NB4 (cell line): ENCODE data around the gene ZBTB8OS.
"Not testable (repeated sequence)": the region's sequence is repeated elsewhere in the genome, so short reads cannot be mapped to it uniquely, and the experiment has no call there.

Source experiments
- DNase-seq: peaks from one replicate; pipeline ENCODE4 v3.0.0; 2010; ENCODE audit warnings: low read depth
- H3K4me3 ChIP-seq: one replicate; pipeline ENCODE4 v1.5.1; 2011; ENCODE audit warnings: mild to moderate bottlenecking, low read depth, low read length, moderate library complexity
- MYC ChIP-seq: IDR thresholded peaks from 2 replicates; pipeline ENCODE4 v1.6.1; 2011; ENCODE audit warnings: low read depth, low read length
- POLR2A ChIP-seq: IDR thresholded peaks from 2 replicates; pipeline ENCODE4 v1.6.1; 2011; ENCODE audit warnings: mild to moderate bottlenecking; ENCODE audit not compliant: insufficient read length; ENCODE audit errors: extremely low read depth
- TF ChIP-seq, protein P1 (sequence below): IDR thresholded peaks from 2 replicates; pipeline ENCODE4 v1.6.1; 2011; ENCODE audit warnings: low read depth, low read length
- TF ChIP-seq, protein P2 (sequence below): IDR thresholded peaks from one replicate; pipeline ENCODE4 v1.5.1; 2012; ENCODE audit warnings: low read depth, low read length

The ZBTB8OS gene

DNA sequence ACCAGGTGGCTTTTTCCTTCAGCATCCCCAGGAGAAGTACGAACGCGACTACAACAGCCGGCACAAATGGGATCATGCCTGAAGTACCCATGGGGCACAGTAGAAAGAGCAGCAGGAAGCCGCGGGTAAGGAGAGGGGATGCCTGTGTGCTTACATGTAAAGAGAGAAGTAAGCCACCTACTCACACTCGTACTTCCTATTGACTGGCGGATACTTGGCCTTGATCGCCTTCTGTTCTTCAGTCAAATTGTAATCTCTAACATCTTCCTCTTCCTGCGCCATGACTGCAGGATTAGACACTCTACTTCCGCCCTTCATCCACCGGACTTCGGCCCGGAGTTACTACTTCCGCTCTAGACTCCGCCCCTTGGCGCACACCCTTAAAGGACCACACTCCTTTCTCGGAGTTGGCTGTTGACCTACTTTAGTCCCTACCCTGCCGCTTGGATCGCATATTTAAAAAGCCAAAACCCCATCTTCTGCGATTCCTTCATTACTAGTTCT is at the start of gene ZBTB8OS:
Gene ZBTB8OS (minus strand): TSS at position 303 of the 504 bp plus-strand sequence. CDS start 21 bp downstream, at position 282.
- peak; percentile 96 for DNase-seq
- TF ChIP-seq, protein P1, sequence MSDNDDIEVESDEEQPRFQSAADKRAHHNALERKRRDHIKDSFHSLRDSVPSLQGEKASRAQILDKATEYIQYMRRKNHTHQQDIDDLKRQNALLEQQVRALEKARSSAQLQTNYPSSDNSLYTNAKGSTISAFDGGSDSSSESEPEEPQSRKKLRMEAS = peak; percentile 49; the same call in 1 of the 2 replicates
- TF ChIP-seq POLR2A (peak; percentile 73), MYC (peak; percentile 57)
- TF ChIP-seq, protein P2, sequence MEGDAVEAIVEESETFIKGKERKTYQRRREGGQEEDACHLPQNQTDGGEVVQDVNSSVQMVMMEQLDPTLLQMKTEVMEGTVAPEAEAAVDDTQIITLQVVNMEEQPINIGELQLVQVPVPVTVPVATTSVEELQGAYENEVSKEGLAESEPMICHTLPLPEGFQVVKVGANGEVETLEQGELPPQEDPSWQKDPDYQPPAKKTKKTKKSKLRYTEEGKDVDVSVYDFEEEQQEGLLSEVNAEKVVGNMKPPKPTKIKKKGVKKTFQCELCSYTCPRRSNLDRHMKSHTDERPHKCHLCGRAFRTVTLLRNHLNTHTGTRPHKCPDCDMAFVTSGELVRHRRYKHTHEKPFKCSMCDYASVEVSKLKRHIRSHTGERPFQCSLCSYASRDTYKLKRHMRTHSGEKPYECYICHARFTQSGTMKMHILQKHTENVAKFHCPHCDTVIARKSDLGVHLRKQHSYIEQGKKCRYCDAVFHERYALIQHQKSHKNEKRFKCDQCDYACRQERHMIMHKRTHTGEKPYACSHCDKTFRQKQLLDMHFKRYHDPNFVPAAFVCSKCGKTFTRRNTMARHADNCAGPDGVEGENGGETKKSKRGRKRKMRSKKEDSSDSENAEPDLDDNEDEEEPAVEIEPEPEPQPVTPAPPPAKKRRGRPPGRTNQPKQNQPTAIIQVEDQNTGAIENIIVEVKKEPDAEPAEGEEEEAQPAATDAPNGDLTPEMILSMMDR = no peak
- peak within 1 kb of the TSS; percentile 100 for H3K4me3 ChIP-seq

DNA sequence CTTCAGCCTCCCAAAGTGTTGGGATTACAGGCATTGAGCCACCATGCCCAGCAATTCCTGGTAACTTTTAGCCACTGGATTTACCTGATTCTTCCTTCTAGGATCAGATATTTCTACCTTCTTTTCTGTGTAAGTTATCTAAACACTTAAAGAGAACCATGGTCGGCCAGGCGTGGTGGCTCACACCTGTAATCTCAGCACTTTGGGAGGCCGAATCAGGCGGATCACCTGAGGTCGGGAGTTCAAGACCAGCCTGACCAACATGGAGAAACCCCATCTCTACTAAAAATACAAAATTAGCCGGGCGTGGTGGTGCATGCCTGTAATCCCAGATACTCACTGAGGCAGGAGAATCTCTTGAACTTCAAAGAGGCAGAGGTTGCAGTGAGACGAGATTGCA is 46.6 kb upstream of the ZBTB8OS start:
- H3K4me3 ChIP-seq, DNase-seq: not testable (repeated sequence)

DNA sequence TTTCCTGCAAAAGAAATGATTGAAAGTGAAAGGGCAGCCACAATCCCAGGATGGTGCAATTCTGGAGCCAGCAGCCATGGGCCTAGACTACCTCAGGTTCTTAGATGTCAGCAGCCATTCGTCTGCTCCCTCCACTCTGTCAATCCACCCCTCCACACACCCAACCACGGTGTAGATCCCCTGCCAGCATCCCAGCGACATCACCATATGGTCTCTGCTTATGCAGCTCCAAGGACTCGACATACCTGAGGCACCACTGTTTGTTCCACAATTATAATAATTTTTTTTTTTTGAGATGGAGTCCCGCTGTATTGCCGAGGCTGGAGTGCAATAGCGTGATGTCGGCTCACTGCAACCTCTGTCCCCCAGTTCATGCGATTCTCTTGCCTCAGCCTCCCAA is 45.7 kb upstream of the ZBTB8OS start:
- H3K4me3 ChIP-seq = no peak overlapping the region
- DNase-seq = no peak
- TF ChIP-seq, protein P2 = no peak
- TF ChIP-seq MYC = no peak
- TF ChIP-seq, protein P1 = no peak
- no peak for TF ChIP-seq POLR2A

DNA sequence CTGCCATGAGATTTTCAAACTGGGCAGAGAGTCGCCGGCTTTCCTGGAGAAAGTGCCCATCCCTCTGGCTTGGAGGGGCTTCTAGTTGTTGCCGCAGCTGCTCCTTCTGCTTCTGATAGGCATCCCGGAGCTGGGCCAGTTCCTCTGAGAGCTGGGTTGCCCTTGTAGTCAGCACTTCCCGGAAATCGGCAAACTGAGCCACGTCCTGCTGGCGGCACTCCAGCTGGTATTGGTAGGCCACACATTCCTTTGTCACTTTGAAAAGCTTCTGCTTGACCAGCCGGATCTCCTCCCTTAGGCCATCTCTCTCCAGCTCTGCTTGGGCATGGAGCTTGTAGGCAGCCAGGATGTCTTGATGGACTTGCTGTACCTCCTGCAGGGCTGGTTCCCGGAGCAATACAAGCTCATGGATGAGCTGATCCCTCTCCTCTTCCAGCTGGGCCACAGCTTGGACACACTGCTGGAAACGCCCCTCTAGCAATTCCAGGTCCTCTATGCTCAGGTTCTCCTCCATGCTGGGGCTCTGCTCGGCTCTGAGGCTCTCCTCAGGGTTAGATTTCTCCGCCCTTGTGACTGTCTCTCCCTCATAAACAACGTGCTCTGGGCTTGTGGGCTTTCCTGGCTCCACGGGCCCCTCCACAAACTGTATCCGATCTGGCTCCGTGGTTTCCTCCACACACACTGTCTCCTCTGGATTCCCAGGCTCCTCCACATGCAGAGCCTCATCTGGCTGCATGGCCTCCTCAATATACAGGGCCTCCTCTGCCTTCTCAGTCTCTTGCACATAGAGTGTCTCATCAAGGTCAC is 45.0 kb upstream of the ZBTB8OS start:
- TF ChIP-seq, protein P2 = no peak
- no peak for TF ChIP-seq MYC
- no peak for TF ChIP-seq POLR2A
- TF ChIP-seq, protein P1 = no peak
- no peak for DNase-seq
- no peak overlapping the region for H3K4me3 ChIP-seq

DNA sequence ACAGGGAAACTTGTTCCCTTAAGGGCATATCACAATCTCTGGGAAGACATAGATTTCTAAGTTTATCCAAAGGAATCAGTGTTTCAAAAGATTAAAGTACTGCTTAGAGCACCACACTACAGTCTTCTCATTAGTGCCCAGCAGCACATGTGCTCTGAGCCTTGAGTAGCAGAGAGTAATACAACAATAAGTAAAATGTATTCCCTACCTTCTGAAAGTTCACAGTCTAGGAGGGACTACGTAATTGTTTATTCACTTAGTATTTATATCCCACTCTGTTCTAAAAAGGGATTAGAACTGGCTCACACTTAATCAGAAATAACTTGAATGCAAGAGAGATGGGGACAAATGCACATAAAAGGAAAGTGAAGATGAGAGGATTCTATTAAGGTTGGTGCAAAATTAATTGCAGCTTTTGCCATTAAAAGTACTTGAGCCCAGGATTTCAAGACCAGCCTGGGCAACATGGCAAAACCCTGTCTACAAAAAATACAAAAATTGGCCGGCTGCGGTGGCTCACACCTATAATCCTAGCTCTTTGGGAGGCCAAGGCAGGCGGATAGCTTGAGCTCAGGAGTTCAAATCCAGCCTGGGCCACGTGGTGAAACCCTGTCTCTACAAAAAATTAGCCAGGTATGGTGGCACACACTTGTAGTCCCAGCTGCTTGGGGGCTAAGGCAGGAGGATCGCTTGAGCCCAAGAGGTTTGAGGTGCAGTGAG is 43.3 kb upstream of the ZBTB8OS start:
- no peak for TF ChIP-seq POLR2A
- TF ChIP-seq, protein P1 = no peak
- no peak for TF ChIP-seq MYC
- TF ChIP-seq, protein P2 = no peak
- no peak for DNase-seq
- no peak overlapping the region for H3K4me3 ChIP-seq

DNA sequence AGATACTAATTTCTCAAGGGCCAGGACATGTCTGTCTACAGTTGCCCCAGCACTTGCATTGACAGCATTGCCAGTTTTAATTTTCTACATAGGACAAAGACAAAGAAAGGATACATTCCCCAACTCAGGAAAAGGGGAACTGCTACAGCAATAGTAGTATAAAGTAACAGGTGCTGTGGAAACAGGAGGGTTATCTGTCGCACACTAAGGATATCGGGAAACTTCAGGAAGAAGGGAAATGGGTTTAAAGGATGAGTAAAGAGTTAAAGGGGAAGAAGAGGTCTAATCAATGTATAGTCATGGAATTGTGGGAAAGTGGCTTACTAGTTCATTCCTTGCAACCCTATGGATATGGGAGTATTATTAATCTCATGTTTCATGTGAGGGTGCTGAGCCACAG is 36.0 kb upstream of the ZBTB8OS start:
- TF ChIP-seq POLR2A (no peak), MYC (no peak)
- TF ChIP-seq, protein P1 = no peak
- TF ChIP-seq, protein P2 = no peak

More for the DNA sequence above, 36.0 kb upstream of the ZBTB8OS start:
- H3K4me3 ChIP-seq = no peak overlapping the region
- DNase-seq = no peak
